HL-60 (cell line): ENCODE results near the gene CSF3.

Experiments
- POLR2AphosphoS5 ChIP-seq: IDR thresholded peaks from 2 replicates; pipeline ENCODE4 v1.6.1; 2012; ENCODE audit warnings: low read depth
- TF ChIP-seq, protein P1 (sequence below): IDR thresholded peaks from one replicate; pipeline ENCODE4 v1.5.1; 2011; ENCODE audit warnings: low read length, control low read depth, inconsistent platforms; ENCODE audit not compliant: insufficient read depth
- TF ChIP-seq, protein P2 (sequence below): IDR thresholded peaks from 2 replicates; pipeline ENCODE4 v1.6.1; 2012; ENCODE audit warnings: low read depth; ENCODE audit not compliant: insufficient replicate concordance

GRCh38 chr17:39981207-39981741 lies 34.0 kb upstream of the CSF3 start:
- TF ChIP-seq, protein P1, sequence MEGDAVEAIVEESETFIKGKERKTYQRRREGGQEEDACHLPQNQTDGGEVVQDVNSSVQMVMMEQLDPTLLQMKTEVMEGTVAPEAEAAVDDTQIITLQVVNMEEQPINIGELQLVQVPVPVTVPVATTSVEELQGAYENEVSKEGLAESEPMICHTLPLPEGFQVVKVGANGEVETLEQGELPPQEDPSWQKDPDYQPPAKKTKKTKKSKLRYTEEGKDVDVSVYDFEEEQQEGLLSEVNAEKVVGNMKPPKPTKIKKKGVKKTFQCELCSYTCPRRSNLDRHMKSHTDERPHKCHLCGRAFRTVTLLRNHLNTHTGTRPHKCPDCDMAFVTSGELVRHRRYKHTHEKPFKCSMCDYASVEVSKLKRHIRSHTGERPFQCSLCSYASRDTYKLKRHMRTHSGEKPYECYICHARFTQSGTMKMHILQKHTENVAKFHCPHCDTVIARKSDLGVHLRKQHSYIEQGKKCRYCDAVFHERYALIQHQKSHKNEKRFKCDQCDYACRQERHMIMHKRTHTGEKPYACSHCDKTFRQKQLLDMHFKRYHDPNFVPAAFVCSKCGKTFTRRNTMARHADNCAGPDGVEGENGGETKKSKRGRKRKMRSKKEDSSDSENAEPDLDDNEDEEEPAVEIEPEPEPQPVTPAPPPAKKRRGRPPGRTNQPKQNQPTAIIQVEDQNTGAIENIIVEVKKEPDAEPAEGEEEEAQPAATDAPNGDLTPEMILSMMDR: no peak
- TF ChIP-seq, protein P2, sequence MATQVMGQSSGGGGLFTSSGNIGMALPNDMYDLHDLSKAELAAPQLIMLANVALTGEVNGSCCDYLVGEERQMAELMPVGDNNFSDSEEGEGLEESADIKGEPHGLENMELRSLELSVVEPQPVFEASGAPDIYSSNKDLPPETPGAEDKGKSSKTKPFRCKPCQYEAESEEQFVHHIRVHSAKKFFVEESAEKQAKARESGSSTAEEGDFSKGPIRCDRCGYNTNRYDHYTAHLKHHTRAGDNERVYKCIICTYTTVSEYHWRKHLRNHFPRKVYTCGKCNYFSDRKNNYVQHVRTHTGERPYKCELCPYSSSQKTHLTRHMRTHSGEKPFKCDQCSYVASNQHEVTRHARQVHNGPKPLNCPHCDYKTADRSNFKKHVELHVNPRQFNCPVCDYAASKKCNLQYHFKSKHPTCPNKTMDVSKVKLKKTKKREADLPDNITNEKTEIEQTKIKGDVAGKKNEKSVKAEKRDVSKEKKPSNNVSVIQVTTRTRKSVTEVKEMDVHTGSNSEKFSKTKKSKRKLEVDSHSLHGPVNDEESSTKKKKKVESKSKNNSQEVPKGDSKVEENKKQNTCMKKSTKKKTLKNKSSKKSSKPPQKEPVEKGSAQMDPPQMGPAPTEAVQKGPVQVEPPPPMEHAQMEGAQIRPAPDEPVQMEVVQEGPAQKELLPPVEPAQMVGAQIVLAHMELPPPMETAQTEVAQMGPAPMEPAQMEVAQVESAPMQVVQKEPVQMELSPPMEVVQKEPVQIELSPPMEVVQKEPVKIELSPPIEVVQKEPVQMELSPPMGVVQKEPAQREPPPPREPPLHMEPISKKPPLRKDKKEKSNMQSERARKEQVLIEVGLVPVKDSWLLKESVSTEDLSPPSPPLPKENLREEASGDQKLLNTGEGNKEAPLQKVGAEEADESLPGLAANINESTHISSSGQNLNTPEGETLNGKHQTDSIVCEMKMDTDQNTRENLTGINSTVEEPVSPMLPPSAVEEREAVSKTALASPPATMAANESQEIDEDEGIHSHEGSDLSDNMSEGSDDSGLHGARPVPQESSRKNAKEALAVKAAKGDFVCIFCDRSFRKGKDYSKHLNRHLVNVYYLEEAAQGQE: no peak
- no peak for TF ChIP-seq POLR2AphosphoS5
